ENCODE data around the gene C16orf96.

GRCh38 chr16:4648917-4649316, 92.8 kb downstream of the C16orf96 start:
- TF ChIP-seq POLR2A (IDR thresholded peaks at IDR 0.05) (no peak), CTCF (IDR thresholded peaks at IDR 0.05) (no peak)
